Dermis blood vessel endothelial cell (primary cell): ENCODE measurements around the gene AKAP13. TPM values are rescaled to one million over a fixed set of nuclear protein-coding genes. Genes with fewer than 3 reads are reported as not detected.

Experiments used
- DNase-seq: peaks from one replicate; pipeline ENCODE4 v3.0.0; 2010
- total RNA-seq: library from RNA; depleted of rRNA; stranded (reverse); fragments of >200 nt; gene quantifications from 2 replicates; pipeline ENCODE4 v1.2.3, GENCODE V29; 2014

Gene AKAP13
- total RNA-seq, 1 donor from 2014 or later, result 77.4 TPM

DNA sequence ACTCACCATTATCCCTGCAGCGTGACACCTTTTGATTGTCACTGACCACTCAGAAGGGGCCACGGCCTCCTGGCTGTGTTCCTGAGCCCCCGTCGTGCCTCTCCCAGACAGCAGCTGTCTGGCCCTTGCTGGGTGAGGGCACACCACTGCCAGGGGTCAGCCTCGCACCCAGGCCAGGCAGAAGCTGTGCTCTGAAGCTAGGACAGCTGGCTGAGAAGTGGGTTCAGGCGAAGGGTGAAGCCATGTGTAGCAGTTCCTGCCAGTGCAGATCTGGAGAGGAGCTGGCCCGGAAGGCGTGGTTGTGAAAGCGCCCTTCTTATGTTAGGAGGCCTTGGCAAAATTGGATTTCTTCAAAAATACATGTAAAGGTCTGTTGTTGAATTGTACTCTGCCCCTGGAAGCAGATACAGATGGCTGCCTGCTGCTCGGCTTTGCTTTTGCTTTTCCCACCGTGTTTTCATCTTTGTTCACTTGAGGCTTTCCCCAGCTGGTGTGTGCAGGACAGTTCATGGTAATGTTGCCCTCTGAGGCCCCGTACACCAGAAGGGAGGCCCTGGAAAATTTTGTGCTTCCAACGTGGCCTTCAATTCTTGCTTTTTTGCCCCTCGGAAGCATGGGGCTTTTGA, 365.2 kb downstream of the AKAP13 start:
- no peak for DNase-seq

DNA sequence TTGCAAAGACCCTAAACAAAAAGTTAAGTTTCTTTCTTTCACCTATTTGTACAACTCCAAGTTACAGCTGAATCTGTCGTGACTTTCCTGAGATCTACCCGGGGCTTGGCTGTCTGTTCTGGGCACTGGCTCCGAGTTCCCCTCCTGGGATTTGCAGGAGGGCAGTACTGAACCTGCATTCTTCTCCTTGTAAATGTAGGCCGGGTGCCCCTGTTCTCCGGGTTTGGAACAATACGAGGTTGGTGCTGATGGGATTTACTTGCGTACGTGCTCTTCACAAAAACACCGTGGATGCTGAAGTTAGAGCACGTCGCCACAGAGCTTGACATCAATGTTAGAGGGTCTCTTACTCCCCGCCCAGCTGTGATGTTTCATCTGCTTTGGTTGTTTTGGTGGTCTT, 366.2 kb downstream of the AKAP13 start:
- DNase-seq, result no peak

DNA sequence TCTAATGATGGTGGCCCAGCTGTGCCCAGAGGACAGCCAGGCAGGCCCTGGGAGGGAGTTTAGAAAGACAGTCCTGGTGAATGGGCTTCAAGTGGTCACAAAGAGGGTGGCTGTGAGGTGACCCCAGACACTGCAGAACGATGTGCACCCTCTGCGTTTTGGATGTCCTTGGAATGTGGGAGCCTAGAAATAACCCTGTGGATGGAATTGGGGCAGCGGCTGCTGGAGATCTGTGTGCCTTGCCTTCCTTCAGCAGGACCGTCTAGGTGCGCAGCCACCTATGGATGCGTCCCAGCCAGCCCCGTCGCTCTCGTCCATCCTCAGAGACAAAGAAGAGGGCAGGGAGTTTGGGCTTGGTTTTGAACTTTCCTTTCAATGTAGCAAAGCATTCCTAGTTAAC, 367.8 kb downstream of the AKAP13 start:
- DNase-seq, result no peak

DNA sequence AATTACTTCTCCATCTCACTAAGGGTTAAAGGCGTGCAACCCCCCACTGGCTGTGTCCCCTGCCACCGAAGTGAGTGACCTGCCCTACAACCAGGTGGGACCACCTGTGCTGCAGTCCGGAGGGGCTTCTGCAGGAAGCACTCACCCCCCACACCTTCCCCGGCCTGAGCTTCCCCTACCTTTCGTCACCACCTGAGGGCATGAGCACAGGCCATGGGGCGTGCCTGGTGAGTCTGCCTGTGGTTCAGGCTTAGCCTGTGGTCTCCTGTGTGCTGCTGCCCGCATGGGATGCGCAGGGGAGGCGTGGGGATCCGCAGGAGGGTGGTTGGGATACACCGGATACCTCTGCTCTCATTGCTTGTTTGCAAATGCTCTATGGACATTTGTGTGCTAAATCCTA, 368.3 kb downstream of the AKAP13 start:
- no peak for DNase-seq

DNA sequence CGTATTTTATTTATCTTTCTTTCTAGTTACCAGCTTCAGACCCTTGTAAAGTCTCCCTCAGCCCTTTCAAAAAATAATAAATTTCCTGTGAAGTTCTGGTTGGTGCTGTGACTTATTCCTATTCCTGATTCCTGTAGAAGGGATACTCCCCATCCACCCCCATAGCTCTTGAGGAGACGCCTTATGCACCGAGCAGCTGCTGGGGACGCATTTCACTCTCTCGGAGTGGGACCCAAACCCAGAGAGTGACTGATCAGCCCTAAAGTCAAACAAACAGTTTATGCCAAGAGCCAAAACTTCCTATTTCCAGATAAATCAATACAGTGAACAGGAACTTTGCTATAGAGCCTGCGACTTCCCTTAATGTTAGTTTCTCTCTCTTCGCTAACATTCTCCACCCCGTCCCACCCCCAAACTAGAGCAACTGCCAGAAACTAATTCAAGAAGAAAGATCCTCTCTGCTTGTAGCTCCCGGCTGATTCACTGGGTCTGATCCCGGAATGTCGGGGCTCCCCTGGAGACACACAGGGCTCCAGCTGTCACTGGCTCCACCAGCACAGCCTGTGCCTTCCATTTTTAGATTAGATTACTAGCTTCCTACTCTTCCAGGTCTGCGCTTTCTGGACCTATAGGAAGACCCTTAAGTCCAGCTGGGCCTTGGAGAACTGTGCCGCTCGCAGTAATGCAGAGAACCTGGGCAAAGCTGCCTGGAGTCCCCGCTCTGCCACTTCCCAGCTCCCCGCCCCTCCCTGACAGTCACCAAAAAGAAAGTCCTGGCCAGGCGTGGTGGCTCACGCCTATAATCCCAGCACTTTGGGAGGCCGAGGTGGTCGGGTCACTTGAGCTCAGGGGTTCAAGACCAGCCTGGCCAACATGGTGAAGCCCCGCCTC, 369.1 kb downstream of the AKAP13 start:
- no peak for DNase-seq

DNA sequence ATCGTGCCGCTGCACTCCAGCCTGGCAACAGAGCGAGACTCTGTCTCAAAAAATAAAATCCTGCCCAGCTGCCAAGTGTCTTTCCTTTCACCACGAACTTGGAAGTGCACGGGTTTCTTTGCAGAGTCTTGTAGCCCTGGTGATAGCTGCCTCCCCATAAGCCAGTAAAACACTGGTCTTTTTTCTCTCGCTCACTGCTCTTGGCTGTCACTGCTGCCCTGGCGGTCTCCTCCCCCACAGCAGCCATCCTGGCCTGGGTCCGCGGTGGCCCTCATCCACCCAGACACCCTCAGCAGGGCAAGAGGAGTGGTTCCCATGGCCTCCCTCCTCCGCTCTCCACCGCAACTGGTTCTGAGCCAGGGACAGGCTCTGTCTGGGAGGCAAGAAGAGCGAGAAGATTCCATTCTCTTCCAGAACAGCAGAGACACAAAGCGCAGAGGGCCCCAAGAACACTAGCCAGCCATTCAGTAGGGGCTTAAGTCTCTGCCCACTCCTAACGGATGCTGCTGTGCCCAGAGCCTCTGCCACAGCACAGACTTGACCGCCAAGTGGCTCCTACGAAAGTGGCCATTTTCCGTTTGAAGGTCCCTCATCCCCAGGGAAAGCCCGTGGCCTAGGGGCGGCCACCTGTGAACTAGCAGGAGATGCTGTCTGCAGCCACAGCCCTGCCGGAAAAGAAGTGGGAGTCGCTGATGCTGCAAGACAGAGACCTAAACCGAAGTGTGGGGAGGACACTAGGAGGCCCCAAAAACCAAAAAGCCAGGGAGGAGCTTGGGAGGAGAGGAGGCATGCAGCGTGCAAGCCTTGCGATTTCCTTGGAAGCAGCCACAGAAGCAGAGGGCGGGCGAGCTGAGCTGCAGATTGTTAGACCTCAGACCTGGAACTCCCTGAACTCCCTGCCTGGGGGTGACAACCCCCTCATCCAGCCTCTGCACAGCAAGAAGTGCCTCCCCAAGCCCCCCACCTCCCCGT, 370.2 kb downstream of the AKAP13 start:
- no peak for DNase-seq

GRCh38 chr15:85751291-85752123, 371.1 kb downstream of the AKAP13 start:
- no peak for DNase-seq

GRCh38 chr15:85752124-85752475, 371.7 kb downstream of the AKAP13 start:
- no peak for DNase-seq

DNA sequence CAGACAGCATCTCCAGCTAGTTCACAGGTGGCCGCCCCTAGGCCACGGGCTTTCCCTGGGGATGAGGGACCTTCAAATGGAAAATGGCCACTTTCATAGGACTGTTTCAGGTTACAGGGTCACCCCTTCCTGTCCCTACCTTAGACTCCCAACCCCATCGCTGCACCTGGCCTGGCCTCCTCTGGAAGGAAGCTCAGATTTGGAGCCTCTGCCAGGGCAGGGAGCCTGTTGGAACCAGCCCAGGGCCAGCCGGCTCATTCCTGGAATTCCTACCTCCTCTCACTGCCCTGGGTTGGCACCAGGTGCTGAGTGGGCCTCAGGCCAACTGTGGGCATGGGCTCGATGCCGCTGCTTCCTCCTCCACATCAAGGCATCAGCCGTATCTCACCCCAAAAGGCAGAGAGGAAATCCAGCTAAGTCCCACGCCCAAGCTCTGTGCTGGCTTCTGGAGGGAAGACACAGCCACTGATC, 372.1 kb downstream of the AKAP13 start:
- no peak for DNase-seq

DNA sequence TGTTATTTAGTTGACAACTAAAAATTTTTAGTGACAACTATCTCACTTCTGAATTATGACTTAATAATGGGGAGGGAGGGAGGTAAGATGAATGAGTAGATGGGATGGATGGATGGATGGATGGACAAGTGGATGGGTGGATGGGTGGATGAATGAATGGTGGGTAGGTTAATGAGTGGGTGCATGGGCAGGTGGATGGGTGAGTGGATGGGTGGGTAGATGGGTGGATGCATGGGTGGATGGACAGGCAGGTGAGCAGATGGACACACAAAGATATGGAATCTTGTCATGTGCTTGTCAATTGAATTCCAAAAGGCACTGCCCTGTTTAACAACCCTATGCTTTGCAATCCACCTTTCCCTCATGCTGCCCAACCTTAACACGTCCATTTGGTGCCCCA, 372.9 kb downstream of the AKAP13 start:
- no peak for DNase-seq

DNA sequence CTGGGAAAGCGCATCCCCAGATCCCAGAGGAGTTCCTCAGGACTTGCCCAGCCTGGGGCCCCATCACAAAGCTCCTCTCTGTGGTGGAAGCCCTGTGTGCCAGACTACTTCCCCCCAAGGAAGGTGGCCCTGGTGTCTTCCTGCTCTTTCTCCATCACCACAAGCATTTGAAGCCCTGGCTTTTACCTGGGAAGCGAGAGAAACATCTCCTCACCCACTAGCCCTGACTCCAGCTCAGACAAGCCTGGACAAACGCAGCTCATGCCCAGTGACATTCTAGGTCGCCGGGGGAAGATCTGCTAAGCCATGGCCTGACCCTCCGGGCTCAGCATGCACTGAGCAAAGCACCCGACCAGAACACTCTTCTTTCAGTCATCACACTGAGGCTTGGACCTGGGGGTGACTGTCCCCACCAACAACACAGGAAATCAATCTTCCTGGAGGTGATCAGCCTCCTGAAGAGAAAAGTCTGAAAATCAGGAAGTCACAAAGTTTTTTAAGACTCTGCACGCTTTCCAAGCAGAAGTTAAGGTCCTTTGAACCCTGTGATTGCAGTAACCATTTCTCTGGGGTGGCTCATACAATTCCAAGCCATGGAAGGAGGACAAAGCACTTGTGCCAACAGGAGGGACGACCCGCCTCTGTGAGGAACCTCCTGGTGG, 373.5 kb downstream of the AKAP13 start:
- no peak for DNase-seq

GRCh38 chr15:85754989-85755388, 374.6 kb downstream of the AKAP13 start:
- no peak for DNase-seq

GRCh38 chr15:85755471-85755870, 375.1 kb downstream of the AKAP13 start:
- DNase-seq, result no peak

- DNase-seq, result no peak
Observed at GRCh38 chr15:85755942-85756341, 375.5 kb downstream of the AKAP13 start.

DNA sequence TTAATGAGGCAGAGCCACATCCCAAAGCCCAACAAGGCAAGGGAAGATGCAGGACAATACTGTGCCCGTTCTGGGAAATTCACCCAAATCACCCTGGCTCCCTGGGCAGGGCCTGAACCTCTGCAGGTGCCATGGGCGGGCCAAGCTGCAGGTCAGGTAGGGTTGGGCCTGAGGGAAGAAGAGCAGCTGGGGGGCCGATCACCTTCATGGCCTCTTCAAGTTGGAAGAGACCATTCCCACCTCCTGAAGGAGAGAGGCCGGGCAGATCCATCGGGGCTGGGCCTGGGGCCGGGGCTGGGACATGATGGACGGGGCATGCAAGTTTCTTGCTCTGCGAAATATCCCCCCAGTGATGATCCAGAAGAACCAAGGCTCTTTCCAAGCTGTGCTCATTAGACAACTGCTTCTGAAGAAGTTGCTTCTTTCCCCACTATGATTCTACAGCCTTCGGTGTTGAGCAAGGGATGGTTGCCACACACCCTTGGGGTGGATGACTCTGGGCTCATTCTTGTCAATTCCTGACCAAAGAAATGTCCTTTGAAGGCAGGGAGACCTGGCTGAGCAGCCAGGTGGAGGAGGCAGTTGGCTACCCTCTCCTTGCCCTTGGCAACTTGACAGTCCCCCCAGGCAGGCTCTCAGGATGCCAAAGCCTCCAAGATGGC, 376.1 kb downstream of the AKAP13 start:
- DNase-seq, result no peak

DNA sequence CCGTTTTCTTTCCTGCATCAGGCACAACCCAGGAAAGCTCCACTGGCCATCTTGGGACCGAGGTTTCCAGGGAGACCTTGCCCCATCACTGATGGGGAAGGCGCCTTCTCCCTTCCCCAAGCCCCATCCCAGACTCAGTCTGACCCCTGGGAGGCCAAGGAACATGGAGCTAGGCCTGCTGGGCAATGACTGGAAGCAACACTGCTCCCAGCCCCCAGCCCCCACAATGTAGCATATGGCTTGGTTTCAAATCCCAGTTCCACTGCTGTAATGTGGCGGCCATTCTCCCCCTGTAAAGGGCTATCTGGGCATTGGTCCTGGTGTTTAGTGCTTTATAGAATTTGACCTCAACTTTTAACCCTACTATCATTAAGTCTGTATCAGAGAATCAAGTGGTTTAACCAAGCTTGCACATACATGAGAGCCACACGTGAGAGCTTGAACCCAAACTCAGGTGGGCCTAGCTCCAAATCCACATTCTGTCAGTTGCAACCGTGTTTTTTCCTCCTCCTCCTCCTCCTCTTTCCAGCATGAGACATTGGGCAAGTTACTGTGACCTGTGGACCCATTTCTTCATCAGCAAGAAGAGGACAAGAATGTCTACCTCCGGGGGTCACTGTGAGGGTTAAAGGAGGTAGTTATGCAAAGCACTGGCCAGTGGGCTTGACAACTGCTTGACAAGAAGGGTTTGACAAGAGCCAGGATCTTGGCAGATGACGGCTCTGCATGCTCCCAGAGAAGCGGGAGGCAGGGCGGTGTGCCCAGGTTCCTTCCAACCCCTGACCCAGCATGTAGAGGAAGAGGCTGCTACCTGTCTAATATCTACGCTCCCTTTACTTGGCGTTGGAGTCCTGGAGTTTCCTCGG, 376.9 kb downstream of the AKAP13 start:
- DNase-seq, result no peak

GRCh38 chr15:85757939-85758654, 377.7 kb downstream of the AKAP13 start:
- DNase-seq, result no peak

- DNase-seq, result no peak
Observed at GRCh38 chr15:85758655-85758978, 378.2 kb downstream of the AKAP13 start.

DNA sequence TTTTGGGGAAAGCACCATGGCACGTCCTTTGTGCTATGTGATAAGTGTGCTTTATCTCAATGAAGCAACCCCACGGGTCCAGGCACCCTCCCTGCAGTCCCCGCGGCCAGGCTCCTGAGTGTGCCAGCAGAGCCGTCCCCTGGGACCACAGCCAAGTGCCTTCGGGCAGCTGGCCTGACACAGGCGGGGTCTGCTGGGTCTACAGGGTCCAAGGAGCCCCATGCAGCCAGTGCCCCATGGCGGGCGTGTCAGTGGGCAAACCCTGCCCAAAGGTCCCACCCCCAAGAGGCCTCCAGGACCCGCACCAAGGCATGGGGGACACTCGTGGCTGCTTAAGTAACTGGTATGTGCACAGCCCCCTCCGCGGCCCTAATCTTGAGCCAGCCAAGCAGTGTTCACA, 379.0 kb downstream of the AKAP13 start:
- no peak for DNase-seq
